Measurements from ENCODE around the gene SETD7.

Gene SETD7

DNA sequence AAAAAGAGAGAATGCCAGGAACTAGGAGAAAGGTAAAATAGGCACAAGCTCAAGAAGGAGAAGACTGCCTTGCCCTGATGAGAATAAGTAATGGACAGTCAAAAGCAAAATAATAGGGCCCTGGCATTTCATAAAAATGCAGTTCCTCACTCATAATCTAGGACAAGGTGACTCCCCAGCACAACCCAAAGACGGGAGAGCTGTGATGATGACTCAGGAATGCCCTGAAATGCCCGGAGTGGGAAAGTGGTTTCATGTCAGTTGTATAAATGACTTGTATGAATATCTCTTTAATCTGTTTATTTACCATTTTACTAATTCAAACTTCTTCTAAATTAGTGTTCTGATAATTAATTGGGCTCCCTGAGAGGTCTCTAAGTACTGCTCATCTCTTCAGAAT, 28.8 kb upstream of the SETD7 start:
- TF ChIP-seq, protein P1, sequence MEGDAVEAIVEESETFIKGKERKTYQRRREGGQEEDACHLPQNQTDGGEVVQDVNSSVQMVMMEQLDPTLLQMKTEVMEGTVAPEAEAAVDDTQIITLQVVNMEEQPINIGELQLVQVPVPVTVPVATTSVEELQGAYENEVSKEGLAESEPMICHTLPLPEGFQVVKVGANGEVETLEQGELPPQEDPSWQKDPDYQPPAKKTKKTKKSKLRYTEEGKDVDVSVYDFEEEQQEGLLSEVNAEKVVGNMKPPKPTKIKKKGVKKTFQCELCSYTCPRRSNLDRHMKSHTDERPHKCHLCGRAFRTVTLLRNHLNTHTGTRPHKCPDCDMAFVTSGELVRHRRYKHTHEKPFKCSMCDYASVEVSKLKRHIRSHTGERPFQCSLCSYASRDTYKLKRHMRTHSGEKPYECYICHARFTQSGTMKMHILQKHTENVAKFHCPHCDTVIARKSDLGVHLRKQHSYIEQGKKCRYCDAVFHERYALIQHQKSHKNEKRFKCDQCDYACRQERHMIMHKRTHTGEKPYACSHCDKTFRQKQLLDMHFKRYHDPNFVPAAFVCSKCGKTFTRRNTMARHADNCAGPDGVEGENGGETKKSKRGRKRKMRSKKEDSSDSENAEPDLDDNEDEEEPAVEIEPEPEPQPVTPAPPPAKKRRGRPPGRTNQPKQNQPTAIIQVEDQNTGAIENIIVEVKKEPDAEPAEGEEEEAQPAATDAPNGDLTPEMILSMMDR (IDR thresholded peaks at IDR 0.05): no peak

DNA sequence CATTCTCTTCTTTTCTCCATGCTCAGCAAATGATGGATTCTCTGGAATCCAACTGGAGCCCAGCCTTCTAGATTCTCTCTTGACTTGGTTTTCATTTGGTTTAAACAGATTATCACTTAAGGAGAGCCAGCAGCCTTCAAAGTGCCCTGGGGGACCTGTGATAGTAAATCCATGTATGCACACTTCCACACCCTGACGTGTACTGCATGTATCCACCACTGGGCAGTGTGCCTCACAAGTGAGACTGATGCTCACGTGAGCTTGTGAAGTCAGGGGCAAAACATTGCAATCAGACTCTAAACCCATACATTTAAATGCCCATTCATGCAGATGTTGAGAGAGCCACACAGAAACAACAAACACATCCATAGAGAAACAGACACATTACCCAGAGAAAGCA, 28.0 kb upstream of the SETD7 start:
- TF ChIP-seq, protein P1 (IDR thresholded peaks at IDR 0.05): no peak

DNA sequence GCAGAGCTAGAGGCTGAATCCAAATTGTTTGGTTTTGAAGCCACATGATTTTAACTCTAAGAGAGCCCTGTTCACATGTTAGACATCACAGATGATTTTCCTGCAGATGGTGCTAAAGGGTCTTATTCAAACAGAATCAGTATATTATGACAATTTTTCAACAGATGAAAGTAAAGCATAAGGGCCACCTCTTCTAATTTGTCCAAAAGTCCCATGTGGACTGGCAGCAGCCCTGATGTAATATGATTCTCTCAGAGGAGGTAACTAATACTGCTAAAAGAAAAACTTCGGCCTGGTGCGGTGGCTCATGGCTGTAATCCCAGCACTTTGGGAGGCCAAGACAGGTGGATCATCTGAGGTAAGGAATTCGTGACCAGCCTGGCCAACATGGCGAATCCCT, 26.0 kb upstream of the SETD7 start:
- TF ChIP-seq, protein P1 (IDR thresholded peaks at IDR 0.05): no peak

DNA sequence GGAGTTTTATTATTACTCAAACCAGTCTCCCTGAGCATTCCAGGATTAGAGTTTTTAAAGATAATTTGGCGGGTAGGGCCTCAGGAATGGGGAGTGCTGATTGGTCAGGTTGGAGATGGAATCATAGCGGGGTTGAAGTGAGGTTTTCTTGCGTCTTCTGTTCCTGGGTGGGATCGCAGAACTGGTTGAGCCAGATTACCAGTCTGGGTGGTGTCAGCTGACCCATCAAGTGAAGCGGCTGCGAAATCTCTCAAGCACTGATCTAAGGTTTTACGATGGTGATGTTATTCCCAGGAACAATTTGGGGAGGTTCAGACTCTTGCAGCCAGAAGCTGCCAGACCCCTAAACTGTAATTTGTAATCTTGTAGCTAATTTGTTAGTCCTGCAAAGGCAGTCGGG, 25.1 kb upstream of the SETD7 start:
- TF ChIP-seq, protein P1 (IDR thresholded peaks at IDR 0.05): no peak

DNA sequence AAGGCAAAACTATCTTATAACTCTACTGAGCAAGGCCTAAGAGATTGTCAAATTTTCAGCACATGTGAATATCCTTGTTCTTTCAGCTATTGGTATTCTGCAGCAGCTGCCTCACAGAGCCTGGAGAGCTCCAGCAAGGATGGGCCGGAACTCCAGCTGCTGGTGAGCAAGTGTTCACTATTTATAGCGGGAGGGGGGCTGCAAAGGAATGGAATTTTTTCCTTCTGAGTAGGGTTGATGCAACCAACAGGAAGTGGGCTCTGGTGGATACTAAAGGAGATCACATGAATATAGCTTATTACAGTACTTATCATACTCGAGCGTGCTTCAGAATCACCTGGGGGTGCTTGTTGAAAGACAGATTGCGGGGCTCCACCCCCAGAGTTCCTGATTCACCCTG, 20.2 kb upstream of the SETD7 start:
- TF ChIP-seq, protein P1 (IDR thresholded peaks at IDR 0.05): no peak

DNA sequence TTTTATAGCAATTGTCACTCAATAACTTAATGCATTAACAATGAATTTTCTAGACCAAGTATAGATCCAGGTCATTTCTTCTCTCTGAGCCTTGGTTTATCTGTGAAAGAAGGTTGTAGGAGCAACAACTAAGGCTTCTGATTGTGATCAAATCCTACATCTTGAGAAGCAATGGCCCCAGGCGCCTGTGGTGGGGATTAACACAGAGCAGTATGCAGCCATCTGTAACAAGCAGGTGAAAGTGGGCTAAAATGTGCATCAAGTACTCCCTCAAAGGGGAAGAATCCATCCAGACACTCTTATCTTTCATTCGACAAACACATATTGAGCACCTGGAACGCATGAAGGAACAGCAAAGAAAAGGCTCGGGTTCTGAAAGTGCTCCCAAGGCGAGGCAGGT, 19.1 kb upstream of the SETD7 start:
- TF ChIP-seq, protein P1 (IDR thresholded peaks at IDR 0.05): no peak

DNA sequence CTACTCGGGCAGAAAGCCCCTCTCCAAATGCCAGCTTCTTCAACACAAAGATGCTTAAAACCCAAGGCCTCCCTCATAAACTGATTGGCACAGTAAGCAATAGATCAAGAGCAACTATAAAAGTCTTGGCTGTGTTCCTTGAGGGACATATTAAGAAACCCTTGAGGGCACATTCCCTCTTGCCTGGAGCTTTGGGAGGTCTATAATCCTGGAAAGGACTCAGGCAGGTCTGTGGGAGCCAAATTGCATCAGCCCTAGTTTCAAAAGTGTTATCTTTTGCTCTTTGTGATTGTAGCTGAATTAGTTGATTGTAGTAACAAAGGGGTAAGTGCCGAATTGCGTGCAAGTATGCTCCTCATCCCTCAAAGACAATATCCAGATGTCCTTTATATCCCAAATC, 18.6 kb upstream of the SETD7 start:
- TF ChIP-seq, protein P1 (IDR thresholded peaks at IDR 0.05): no peak

DNA sequence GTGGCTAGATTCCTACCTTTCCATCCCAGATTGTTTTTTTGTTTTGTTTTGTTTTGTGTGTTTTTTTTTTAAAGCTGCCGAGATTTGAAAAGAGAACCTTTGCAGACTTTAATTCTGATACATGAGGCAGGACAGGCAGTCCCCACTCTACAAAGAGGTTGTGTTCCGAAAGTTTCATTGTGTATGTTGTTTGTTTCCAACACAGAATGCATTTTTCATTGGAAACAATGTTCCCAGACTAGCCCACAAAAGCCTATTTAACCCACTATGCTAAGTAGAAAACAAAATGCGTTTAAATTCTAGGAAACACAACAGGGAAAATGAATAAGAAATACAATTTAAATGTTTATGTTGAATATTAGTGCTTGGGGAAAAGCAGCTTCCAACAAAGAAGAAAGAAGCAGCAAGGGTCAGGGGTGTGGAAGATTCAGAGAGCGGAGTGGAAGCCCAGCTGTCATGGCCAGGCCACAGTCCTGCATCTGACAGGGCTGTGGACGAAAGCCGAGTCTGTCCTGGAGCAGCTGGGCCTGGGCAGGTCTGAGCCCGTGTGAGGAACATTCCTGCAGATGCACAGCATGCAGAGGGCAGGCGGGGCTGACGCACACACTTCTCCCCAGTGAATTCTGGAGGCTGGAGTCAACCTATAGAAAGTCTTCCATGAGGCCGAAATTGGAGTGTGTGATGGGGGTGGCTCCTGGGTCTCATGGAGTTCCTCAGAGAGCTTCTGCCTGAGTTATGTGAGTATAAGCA, 12.4 kb upstream of the SETD7 start:
- TF ChIP-seq, protein P1 (IDR thresholded peaks at IDR 0.05): no peak

Measured in LNCAP (cell line).